Endothelial cell of umbilical vein (primary cell): ENCODE data around the gene NRXN3. TPM values are rescaled to one million over a fixed set of nuclear protein-coding genes. Genes with fewer than 3 reads are reported as not detected.

Experiments
- BruUV-seq: library from RNA; stranded (reverse); fragments of 400-500 nt; replicated peaks from 2 replicates; lab custom pipeline; 2021; lab: Mats Ljungman, UMichigan
- CTCF ChIA-PET: fragments of 300-600, 350-600 bp; sonication (Branson Sonifier 250); formaldehyde crosslinking; loops from one replicate; lab custom pipeline; 2021; ENCODE audit warnings: antibody characterized with exemption, inconsistent platforms; lab: Charles Lee
- POLR2A ChIA-PET: fragments of 300-600, 350-600 bp; sonication (Branson Sonifier 250); formaldehyde crosslinking; loops from one replicate; lab custom pipeline; 2021; ENCODE audit warnings: antibody characterized with exemption, inconsistent platforms; lab: Charles Lee
- DNase-seq: peaks from one replicate; pipeline ENCODE4 v3.0.0-alpha.2; 2011; ENCODE audit warnings: low read depth, low spot score
- FAIRE-seq: peaks from 2 replicates; lab custom pipeline; 2011; peaks lifted over from hg19 to GRCh38; lab: Jason Lieb, UNC
- H2AFZ ChIP-seq: 2 replicates; pipeline ENCODE4 v1.6.0; 2012; ENCODE audit warnings: low read depth, low read length, control low read depth, inconsistent platforms
- H3K27ac ChIP-seq: 2 replicates; pipeline ENCODE4 v1.5.1; 2011; ENCODE audit warnings: low read depth, mild to moderate bottlenecking, control low read depth, low read length, moderate library complexity; ENCODE audit not compliant: insufficient read depth
- H3K27me3 ChIP-seq, 2 experiments: 2 replicates each; pipeline versions ENCODE4 v1.6.0 to v1.6.1; 2011; ENCODE audit warnings: low read length in 2 of 2, mixed read lengths in 1 of 2; ENCODE audit not compliant: control insufficient read depth in 2 of 2, insufficient read depth in 2 of 2
- H3K36me3 ChIP-seq, 2 experiments: 2 replicates in 1 of 2; 3 replicates in 1 of 2; pipeline ENCODE4 v1.5.1; 2011; ENCODE audit warnings: low read length in 2 of 2, mild to moderate bottlenecking in 1 of 2, moderate library complexity in 1 of 2; ENCODE audit not compliant: control insufficient read depth in 2 of 2, insufficient read depth in 2 of 2; ENCODE audit errors: extremely low read depth in 1 of 2
- H3K4me1 ChIP-seq: 3 replicates; pipeline ENCODE4 v1.5.1; 2011; ENCODE audit warnings: mild to moderate bottlenecking, low read length; ENCODE audit not compliant: control insufficient read depth, insufficient read depth; ENCODE audit errors: extremely low read depth
- H3K4me2 ChIP-seq: 2 replicates; pipeline ENCODE4 v1.6.1; 2011; ENCODE audit warnings: low read length, control low read depth, mixed read lengths; ENCODE audit not compliant: insufficient read depth
- H3K4me3 ChIP-seq, 3 experiments: fragments of 200-600 bp in 1 of 3; sonication (generic), shearing (Covaris generic) in 1 of 3; replicated peaks in 1 of 3; 2 replicates each; pipeline ENCODE4 v1.5.1; 2011 to 2016; ENCODE audit warnings: control low read depth in 3 of 3, low read length in 3 of 3, mild to moderate bottlenecking in 2 of 3, inconsistent platforms in 1 of 3, low read depth in 1 of 3, moderate library complexity in 1 of 3; ENCODE audit not compliant: insufficient read depth in 1 of 3
- H3K79me2 ChIP-seq: 2 replicates; pipeline ENCODE4 v1.6.0; 2012; ENCODE audit warnings: low read length, inconsistent platforms; ENCODE audit not compliant: control insufficient read depth, insufficient read depth
- H3K9ac ChIP-seq: replicated peaks from 2 replicates; pipeline ENCODE3; 2011; ENCODE audit warnings: low read length, control low read depth; ENCODE audit not compliant: insufficient read depth; ENCODE audit errors: extremely low read depth
- H3K9me1 ChIP-seq: replicated peaks from 3 replicates; pipeline ENCODE4 v1.6.0; 2011; ENCODE audit warnings: mild to moderate bottlenecking, low read length; ENCODE audit not compliant: control insufficient read depth, insufficient read depth; ENCODE audit errors: extremely low read depth
- H3K9me3 ChIP-seq: replicated peaks from 2 replicates; pipeline ENCODE4 v1.5.1; 2012; ENCODE audit warnings: low read length, inconsistent platforms; ENCODE audit not compliant: control insufficient read depth, insufficient read depth
- H4K20me1 ChIP-seq: replicated peaks from 2 replicates; pipeline ENCODE3; 2011; ENCODE audit warnings: mild to moderate bottlenecking, low read length; ENCODE audit not compliant: control insufficient read depth, insufficient read depth; ENCODE audit errors: extremely low read depth
- EZH2 ChIP-seq: IDR thresholded peaks from 2 replicates; pipeline ENCODE4 v1.6.1; 2012; ENCODE audit warnings: borderline replicate concordance, low read depth, mild to moderate bottlenecking, moderate library complexity, low read length, inconsistent platforms; ENCODE audit not compliant: severe bottlenecking
- FOS ChIP-seq: IDR thresholded peaks from 2 replicates; pipeline ENCODE4 v1.6.1; 2011; ENCODE audit warnings: mild to moderate bottlenecking, low read length, moderate library complexity, borderline replicate concordance; ENCODE audit not compliant: insufficient read depth
- GATA2 ChIP-seq: IDR thresholded peaks from 2 replicates; pipeline ENCODE4 v1.7.0; 2011; ENCODE audit warnings: low read depth, mild to moderate bottlenecking, moderate library complexity, mixed read lengths, low read length; ENCODE audit not compliant: insufficient read length, insufficient read depth
- JUN ChIP-seq: IDR thresholded peaks from 2 replicates; pipeline ENCODE4 v1.6.1; 2011; ENCODE audit warnings: borderline replicate concordance, low read depth; ENCODE audit not compliant: insufficient read length, insufficient read depth
- MYC ChIP-seq: IDR thresholded peaks from one replicate; pipeline ENCODE4 v1.6.1; 2011; ENCODE audit warnings: mild to moderate bottlenecking, low read depth, low read length
- POLR2A ChIP-seq: IDR thresholded peaks from 2 replicates; pipeline ENCODE4 v1.6.1; 2012; ENCODE audit warnings: low read depth, mild to moderate bottlenecking, control low read depth, low read length
- POLR2AphosphoS5 ChIP-seq: IDR thresholded peaks from 2 replicates; pipeline ENCODE4 v1.6.1; 2012; ENCODE audit warnings: low read depth, mild to moderate bottlenecking, control low read depth, low read length, moderate library complexity; ENCODE audit not compliant: insufficient read depth
- dilution Hi-C: fragments of 300-500 bp; cut with MboI; formaldehyde crosslinking; loops from one replicate; pipeline ENCODE4 v1.15.0; 2019; ENCODE audit warnings: low sequenced_read_pairs; ENCODE audit not compliant: extremely low pct_ligation_motif_present
- intact Hi-C: fragments of 100-400 bp; cut with micrococcal nuclease; formaldehyde crosslinking; loops from one replicate; pipeline ENCODE4 v1.10.0; 2022
- polyA plus RNA-seq, 4 experiments: library from polyadenylated mRNA; depleted of rRNA in 3 of 4; stranded (reverse) in 3 of 4; unstranded in 1 of 4; fragments of >200 nt; gene quantifications; 2 replicates each; pipeline versions ENCODE4 v1.2.1 to v1.2.3, GENCODE V29; 2011 to 2012; ENCODE audit warnings: missing spikeins in 1 of 4
- total RNA-seq: library from RNA; stranded (reverse); gene quantifications from 2 replicates; pipeline ENCODE4 v1.2.3, GENCODE V29; 2021
- TF ChIP-seq, protein P1 (sequence below), 2 donors: IDR thresholded peaks; 1 replicate in 1 of 2; 2 replicates in 1 of 2; pipeline ENCODE4 v1.5.1; 2011; ENCODE audit warnings: low read length in 2 of 2, mild to moderate bottlenecking in 2 of 2, moderate library complexity in 2 of 2, control low read depth in 1 of 2, inconsistent platforms in 1 of 2, low read depth in 1 of 2; ENCODE audit not compliant: insufficient read depth in 1 of 2; ENCODE audit errors: extremely low read depth in 1 of 2
- TF ChIP-seq, protein P2 (sequence below): IDR thresholded peaks from 2 replicates; pipeline ENCODE4 v1.6.1; 2011; ENCODE audit not compliant: insufficient read depth, insufficient read length

NRXN3 gene
- total and polyA plus RNA-seq, 2 donors (not counting 3 experiments of a cell fraction or from before 2014, with no cell fraction given) = 0.72 to 4.2 TPM

DNA sequence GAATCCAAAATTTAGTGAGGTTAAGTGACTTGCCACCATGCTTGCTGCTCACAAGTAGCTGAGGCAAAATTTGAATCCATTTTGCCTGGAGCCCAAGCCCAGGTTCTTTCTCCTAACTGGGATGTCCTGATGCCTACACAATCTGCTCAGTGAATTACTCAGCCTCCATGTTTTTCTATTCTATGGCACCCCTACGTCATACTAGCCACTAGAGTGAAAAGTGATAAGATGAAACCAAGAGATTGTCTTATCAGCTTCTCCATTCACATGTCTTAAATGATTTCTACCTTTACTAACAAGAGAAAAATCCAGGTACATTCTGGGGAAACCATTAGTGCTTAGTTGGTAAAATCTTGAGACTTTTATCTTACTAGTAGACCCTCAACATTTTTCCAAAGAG lies 1321.0 kb downstream of the NRXN3 start:
- BruUV-seq = no TSS peak
- Histone ChIP-seq H3K36me3 (no peaks in the 10 kb centered on the region), H3K9ac (no peak overlapping the region), H3K4me1 (no peaks in the 10 kb centered on the region), H3K9me1 (no peaks in the 10 kb centered on the region), H3K27ac (no peak overlapping the region), H3K4me2 (no peak overlapping the region), H3K9me3 (no peaks in the 10 kb centered on the region), H3K27me3 (no peaks in the 10 kb centered on the region), H2AFZ (no peak overlapping the region), H3K4me3 (no peak overlapping the region), H4K20me1 (no peaks in the 10 kb centered on the region), H3K79me2 (no peaks in the 10 kb centered on the region)
- CTCF ChIA-PET = no interaction called here
- DNase-seq (no peak), FAIRE-seq (no peak)
- TF ChIP-seq, protein P1, sequence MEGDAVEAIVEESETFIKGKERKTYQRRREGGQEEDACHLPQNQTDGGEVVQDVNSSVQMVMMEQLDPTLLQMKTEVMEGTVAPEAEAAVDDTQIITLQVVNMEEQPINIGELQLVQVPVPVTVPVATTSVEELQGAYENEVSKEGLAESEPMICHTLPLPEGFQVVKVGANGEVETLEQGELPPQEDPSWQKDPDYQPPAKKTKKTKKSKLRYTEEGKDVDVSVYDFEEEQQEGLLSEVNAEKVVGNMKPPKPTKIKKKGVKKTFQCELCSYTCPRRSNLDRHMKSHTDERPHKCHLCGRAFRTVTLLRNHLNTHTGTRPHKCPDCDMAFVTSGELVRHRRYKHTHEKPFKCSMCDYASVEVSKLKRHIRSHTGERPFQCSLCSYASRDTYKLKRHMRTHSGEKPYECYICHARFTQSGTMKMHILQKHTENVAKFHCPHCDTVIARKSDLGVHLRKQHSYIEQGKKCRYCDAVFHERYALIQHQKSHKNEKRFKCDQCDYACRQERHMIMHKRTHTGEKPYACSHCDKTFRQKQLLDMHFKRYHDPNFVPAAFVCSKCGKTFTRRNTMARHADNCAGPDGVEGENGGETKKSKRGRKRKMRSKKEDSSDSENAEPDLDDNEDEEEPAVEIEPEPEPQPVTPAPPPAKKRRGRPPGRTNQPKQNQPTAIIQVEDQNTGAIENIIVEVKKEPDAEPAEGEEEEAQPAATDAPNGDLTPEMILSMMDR (IDR thresholded peaks at IDR 0.05; ENCODE audit: extremely low read depth in 1 of 2, insufficient read depth in 1 of 2, low read depth in 1 of 2, low read length in 2 of 2) = no peak
- TF ChIP-seq, protein P2, sequence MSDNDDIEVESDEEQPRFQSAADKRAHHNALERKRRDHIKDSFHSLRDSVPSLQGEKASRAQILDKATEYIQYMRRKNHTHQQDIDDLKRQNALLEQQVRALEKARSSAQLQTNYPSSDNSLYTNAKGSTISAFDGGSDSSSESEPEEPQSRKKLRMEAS = no peak
- no peak for TF ChIP-seq JUN
- no peak for TF ChIP-seq GATA2
- TF ChIP-seq EZH2 = no peak
- no peak for TF ChIP-seq POLR2A
- TF ChIP-seq MYC = no peak
- TF ChIP-seq POLR2AphosphoS5 = no peak
- TF ChIP-seq FOS = no peak
- intact Hi-C loops (no loop called here), dilution Hi-C loops (no loop called here)
- POLR2A ChIA-PET = no interaction called here
